HuH-7 (cell line): ENCODE measurements around the gene COBL.
"Not testable (repeated sequence)": the region's sequence is repeated elsewhere in the genome, so short reads cannot be mapped to it uniquely, and the experiment has no call there.

Source experiments
- DNase-seq: peaks from one replicate; pipeline ENCODE4 v3.0.0; 2011; ENCODE audit warnings: low spot score

The COBL gene

DNA sequence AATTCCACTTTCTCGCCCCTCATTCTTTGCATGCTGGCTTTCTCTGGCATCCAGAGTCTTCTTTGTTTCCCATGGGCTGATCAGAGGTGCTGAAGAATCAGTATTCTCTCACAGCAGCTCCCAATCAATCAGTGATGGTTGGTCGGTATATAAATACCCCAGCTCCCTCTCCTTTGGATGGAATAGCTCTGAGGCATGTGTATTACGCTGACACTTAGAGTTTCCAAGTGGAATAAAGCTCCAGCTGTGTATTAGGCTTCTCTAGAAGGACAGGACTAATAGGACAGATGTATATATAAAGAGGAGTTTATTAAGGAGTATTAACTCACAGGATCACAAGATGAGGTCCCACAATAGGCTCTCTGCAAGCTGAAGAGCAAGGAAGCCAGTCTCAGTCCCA is 315.7 kb downstream of the COBL start:
- no peak for DNase-seq

DNA sequence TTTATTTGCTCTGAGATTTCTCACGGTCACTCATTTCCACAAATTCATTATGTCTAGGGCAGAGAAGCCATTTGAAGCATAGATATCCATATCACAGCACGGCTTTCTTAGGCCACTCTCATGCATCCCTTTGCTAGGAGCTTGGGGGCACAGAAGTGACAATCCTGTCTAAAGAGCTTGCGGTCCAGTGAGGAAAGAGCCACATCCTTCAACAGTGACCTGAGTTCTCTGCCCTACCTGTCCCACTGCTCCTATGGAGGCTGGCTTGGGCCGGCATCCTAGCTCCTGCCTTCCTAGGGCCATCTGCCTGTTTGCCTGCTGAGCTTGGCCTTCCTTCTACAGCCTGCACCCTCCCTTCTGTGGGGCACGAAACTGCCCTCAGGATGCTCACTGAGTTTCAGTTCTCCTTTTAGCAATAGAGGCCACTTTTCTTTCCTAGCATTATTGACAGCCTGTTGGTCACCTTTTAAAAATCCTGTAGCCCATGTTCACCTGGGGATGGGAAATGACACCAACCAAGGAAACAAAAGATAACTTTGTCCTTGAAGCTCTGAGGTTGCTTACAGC is 321.8 kb downstream of the COBL start:
- no peak for DNase-seq

DNA sequence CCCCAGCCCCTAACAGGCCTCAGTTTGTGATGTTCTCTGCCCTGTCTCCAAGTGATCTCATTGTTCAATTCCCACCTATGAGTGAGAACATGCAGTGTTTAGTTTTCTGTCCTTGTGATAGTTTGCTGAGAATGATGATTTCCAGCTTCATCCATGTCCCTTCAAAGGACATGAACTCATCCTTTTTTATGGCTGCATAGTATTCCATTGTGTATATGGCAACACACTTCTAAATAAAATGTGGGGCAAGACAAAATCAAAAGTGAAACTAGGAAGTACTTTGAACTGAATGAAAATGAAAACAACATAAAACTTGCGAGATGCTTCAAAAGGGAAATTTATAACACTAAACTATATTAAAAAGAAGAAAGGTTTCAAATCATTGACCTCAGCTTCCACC is 326.4 kb downstream of the COBL start:
- DNase-seq: not testable (repeated sequence)

DNA sequence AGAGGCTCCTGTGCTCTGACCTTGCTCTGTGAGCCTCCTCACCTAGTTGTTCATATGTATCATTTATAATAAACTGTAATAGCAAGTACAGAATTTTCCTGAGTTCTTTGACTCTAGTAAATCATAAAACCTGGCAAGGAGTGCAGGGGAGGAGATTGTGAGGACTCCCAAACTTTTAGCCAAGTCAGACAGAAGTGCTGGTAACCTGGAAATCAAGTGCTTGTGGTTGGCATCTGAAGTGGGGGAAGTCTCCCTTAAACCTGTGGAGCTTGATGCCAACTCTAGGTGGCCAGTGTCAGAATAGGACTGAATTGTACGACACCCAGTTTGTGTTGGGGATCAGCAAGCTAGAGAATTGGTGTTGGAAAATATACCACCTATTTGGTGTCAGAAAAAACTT is 327.6 kb downstream of the COBL start:
- DNase-seq: no peak

DNA sequence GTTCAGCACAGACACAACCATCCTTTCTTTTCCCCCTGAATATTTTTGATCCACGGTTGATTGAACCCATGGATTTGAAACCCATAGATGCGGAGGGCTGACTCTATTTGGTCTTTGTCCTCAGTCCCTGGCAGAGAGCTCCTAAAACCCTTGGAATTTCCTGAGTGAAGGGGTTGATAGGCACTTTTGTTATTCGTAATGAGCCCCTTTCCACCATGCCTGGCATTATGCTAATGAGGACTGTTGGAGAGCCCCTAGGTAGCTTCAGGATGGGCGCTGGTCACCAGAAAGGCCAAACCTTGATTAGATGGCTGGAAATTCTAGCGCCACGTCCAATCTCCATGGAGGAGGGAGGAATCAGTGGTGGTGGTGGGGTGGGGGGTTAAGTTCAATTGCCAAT is 328.1 kb downstream of the COBL start:
- no peak for DNase-seq

DNA sequence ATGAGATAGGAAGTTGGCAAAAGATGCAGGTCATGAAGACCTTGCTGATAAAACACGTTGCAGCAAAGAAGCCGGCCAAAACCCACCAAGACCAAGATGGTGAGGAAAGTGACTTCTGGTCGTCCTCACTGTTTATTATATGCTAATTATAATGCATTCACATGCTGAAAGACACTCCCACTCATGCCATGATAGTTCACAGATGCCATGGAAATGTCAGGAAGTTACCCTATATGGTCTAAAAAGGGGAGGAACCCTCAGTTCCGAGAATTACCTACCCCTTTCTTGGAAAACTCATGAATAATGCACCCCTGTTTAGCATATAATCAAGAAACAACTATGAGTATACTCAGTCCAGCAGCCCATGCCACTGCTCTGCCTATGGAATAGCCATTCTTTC is 331.5 kb downstream of the COBL start:
- no peak for DNase-seq

DNA sequence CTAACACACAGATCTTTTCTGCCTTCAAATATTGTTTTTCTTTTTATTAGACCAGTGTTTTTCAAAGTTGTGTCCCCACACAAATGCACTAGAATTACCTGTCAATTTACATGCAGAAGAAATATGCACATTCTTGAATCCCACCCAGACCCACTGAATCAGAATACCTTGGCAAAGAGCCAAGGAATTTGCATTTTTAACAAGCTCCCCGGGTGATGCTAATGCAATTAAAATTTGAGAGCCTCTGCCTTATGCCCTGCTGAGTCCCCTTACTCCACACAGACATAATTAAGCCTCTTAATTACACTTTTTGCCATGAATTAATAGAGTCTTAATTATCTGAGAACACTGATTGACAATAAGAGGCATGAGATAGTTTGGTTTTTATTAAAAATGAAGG is 332.8 kb downstream of the COBL start:
- no peak for DNase-seq

DNA sequence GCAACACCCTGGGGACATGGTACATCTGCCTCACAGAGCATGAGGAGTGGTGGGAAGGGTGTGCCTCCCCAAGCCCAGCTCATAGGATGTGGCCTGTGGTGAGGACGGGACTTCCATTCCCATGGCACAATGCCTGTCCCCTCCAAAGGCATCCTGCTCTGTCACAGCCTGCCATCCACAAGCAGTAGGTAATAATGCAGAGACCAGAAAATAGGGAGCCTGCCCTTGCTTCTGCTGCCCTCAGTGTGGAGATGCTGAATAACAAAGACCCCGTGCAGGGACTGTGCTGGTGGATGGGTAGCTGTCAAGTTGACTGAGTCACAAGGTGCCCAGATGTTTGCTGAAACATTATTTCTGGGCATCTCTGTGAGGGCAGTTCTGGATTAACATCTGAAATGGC is 334.0 kb downstream of the COBL start:
- DNase-seq: peak; percentile 16

DNA sequence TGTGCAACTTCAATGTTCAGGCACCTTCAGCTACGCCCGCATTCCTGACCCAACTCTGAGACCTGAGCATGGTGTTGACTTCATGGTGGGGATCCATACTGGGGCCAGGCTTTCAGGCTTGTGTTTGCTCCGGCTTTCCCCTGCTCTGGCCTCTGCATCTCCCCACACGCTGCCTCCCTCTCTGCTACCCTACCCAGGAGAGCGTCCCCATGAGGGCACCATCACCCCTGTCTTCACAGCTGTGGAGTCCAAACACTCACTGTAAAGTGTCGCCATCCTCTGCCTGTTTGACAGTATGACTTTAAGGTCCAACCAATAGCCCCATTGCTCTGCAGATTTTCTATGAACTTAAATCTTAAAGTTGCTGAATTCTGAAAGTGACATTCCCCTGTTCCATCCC is 334.9 kb downstream of the COBL start:
- DNase-seq: no peak

DNA sequence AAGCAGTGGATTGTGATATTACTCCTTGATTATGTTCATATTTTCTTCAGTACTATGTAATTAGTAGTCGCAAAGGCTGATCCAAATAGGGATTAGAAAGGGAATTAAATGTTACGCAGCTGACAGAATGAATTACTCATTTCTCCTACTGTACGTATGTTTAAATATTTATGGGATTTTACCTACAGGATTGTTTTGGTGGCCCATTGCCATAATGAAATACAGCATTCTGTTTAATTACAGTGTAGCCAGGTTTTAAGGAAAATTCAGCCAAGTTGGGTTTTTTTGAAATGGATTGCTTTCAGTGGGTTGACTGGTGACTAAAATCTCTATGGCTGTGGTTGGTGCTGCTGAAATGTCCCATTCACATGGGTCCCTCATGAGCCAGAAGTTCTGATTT is 336.2 kb downstream of the COBL start:
- no peak for DNase-seq

DNA sequence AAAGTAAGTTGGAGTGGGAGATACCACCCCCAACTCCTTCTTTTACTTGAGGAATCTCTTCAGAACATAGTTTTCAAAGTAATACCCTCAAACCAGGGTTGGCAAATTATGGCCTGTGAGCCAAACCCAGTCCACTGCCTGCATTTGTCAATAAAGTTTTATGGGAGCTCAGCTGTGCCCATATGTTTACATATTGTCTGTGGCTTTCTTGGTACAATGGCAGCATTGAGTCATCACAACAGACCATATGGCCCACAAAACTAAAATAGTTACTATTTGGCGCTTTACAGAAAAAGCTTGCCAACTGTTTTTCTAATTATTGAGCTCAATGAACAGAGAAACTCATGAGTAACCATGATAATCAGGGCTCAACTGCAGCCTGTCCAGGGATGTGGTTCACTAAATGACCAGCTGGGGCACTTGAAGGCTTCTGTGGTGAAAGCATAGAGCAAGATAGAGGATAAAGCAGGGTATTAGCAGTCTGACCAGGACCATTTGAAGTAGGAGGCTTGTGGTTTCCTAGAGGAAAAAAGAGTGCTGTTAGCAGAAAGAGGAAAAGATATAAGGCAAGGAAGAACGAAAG is 337.9 kb downstream of the COBL start:
- peak; percentile 17 for DNase-seq

DNA sequence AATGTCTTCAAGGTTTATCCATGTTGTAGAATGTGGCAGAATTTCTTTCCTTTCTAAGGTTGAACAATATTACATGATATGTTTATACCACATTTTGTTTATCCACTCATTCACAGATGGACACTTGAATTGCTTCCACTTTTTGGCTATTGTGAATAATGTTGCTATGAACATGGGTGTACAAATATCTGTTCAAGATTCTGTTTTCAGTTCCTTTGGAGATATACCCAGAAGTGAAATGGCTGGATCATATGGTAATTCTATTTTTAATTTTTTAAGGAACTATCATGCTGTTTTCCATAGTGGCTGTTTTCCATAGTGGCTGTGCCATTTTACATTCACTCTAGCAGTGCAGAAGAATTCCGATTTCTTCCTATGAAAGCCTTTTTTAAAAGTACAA is 339.2 kb downstream of the COBL start:
- DNase-seq: no peak

DNA sequence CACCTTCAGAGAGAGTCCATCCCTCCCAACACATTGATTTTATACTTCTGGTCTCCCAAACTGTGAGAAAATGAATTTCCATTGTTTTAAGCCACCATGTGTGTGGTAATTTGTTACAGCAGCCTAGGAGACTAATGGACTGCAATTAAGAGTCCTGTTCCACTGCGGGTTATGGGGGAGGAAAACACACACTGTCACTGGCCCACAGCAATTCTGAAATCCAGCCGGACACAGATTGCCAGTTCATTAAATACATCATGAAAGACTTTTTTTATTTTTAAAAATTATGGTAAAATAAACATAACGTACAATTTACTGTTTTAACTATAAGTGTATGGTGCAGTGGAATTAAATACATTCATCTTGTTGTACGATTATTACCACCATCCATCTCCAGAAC is 340.5 kb downstream of the COBL start:
- no peak for DNase-seq

DNA sequence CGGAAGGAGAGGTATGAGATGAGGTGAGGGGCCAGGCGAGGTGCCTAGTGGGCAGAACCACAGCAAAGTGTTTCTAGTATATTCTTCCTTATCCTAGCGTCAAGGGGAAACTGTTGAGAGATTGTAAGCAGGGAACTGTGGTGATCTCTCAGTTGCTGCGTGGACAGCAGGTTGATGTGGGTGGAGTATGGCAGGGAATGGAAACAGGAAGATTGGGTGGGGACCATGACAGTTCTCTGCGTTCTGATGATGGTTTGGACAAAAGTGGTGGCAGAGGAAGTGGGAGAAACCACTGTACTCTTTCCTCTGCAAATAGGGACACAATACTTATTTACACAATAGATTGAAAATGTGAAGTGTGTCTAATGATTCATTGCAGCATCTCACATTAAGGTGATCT is 342.4 kb downstream of the COBL start:
- no peak for DNase-seq

DNA sequence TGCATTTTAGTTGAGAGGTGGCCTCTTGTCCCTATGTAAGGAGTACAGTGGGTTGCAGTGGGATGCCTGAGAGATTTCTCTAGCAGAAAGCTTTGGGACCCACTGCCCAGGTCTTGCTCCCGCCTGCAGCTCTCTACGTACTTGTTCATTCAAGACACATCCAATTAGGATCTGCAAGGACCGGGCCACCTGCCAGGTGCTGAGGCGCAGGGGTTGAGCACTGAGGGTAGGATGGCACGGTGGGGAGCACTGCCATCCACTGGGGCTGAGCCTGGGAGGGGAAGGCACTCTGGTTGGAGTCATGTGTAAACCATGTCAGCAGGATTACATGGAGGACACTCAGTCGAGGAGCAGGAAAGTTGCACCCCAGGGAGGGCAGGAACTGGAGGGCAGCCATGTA is 342.8 kb downstream of the COBL start:
- DNase-seq: no peak

DNA sequence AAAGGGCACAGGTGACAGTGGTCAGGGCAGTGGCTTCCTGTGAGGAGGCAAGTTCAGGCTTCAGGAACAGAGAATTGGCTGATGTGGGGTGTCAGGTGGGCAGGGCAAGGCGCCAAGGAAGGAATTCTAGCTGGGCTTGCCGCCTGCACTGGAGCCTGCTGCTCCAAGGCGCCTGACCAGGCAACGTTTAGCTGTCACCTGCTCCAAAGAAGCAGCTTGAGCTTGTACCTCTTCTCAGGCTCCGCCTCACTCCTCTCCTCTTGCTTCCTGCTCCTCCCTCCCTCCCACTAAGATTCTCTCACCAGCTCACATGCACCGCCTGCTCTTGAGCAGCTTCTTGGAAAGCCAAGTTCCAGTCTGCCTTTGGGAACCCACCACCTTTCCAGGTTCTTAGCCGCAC is 346.5 kb downstream of the COBL start:
- DNase-seq: no peak
